ENCODE results near the gene KPNA5.

DNA sequence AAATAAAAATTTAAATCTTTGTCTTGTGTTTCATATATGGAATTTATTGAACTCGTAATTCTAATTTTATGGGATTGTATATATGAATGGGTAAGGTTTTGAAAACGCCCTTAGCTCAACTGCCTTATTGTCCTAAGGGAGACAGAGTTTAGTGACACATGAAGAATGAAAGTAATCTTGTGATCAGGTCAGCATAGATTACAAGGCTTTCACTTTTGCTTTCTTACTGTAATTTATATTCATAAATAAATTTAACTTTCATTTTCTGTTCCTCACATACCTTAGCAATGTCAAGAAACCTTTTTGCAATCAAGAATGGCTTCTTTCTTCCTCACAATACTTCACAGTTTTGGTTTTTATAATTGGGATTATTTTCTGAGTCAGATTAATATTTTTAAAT is 14.4 kb downstream of the KPNA5 start:
- no peak for TF ChIP-seq POLR2A (IDR thresholded peaks at IDR 0.05; ENCODE audit: low read length)
- TF ChIP-seq GATA1 (IDR thresholded peaks at IDR 0.05; ENCODE audit: low read depth, low read length): no peak
